Epithelial cell of esophagus (primary cell): ENCODE data around the gene EDN1.

Experiments
- DNase-seq: peaks from one replicate; pipeline ENCODE4 v3.0.0; 2010; ENCODE audit warnings: low read depth
- H3K4me3 ChIP-seq: 2 replicates; pipeline ENCODE4 v1.5.1; 2011; ENCODE audit warnings: mild to moderate bottlenecking, low read length, control low read depth
- CTCF ChIP-seq: IDR thresholded peaks from 2 replicates; pipeline ENCODE4 v1.5.1; 2011; ENCODE audit warnings: low read depth, mild to moderate bottlenecking, low read length, control low read depth, inconsistent platforms; ENCODE audit not compliant: insufficient read depth; ENCODE audit errors: missing control alignments

Gene EDN1

GRCh38 chr6:12278915-12279314 lies 11.2 kb upstream of the EDN1 start:
- H3K4me3 ChIP-seq, result no peak overlapping the region
- TF ChIP-seq CTCF, result no peak
- no peak for DNase-seq

- H3K4me3 ChIP-seq, result no peak overlapping the region
Observed at GRCh38 chr6:12279322-12280091, 10.7 kb upstream of the EDN1 start.

GRCh38 chr6:12280458-12280857 lies 9.7 kb upstream of the EDN1 start:
- DNase-seq, result peak; percentile 53

More at GRCh38 chr6:12279322-12280091, 10.7 kb upstream of the EDN1 start:
- DNase-seq, result no peak
- no peak for TF ChIP-seq CTCF

GRCh38 chr6:12280902-12281301 lies 9.3 kb upstream of the EDN1 start:
- no peak for DNase-seq
- no peak overlapping the region for H3K4me3 ChIP-seq
- no peak for TF ChIP-seq CTCF

More at GRCh38 chr6:12280458-12280857, 9.7 kb upstream of the EDN1 start:
- no peak overlapping the region for H3K4me3 ChIP-seq
- TF ChIP-seq CTCF, result no peak

GRCh38 chr6:12283904-12284303 lies 6.3 kb upstream of the EDN1 start:
- DNase-seq, result no peak
- H3K4me3 ChIP-seq, result no peak overlapping the region
- no peak for TF ChIP-seq CTCF

GRCh38 chr6:12286373-12287110 lies 3.6 kb upstream of the EDN1 start:
- DNase-seq, result no peak
- TF ChIP-seq CTCF, result no peak
- H3K4me3 ChIP-seq, result no peak overlapping the region
